Bone marrow (tissue), 2 donors: ENCODE data around the gene SLC25A17.
"Not testable (repeated sequence)": the region's sequence is repeated elsewhere in the genome, so short reads cannot be mapped to it uniquely, and the experiment has no call there.

Source experiments
- DNase-seq, 2 donors: peaks; one replicate each; lab custom pipeline; 2025; lab: John Stamatoyannopoulos, UW

Gene SLC25A17, protein sequence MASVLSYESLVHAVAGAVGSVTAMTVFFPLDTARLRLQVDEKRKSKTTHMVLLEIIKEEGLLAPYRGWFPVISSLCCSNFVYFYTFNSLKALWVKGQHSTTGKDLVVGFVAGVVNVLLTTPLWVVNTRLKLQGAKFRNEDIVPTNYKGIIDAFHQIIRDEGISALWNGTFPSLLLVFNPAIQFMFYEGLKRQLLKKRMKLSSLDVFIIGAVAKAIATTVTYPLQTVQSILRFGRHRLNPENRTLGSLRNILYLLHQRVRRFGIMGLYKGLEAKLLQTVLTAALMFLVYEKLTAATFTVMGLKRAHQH

DNA sequence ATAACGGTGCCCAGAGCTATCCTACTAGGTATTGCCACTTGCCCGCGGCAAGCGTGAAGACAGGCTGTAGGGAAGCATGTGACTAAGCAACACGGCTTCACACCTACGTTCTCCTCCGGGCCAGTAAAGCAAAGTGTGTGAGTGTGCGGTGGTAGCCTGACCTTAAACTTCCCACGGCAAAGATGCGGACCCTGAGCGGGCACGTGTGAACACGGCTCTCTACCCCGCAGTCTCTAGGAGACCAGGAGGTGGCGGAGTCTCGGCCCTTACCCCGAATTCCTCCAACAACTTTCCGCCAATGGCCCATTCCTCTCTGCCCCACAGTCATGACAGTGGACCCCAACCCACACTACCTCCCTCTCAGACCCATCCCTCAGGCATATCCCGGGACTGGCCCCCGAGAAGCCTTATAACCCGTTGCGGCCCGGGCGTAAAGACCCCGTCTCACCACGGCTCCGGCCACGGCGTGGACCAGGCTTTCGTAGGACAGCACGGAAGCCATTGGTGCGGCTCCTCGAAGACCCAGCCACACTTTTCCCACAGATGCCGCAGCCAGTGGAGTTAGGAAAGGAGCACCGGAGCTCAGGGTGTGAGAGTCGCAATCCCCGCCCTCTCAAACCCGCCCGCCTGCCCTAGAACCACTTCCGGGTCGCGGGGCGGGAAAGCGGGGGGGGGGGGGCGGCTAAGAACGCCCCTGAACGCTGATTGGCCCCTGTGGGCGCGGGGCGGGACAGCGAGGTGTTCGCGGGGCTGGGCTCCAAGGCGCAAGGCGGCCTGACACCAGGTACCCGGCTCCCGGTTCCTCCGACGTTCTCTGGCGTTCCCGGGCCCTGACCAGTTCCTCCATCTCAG is at the start of gene SLC25A17:
Gene SLC25A17 (minus strand): TSS at position 600 of the 852 bp plus-strand sequence. CDS start 98 bp downstream, at position 502.
- DNase-seq = peak; percentile 70 to 74

DNA sequence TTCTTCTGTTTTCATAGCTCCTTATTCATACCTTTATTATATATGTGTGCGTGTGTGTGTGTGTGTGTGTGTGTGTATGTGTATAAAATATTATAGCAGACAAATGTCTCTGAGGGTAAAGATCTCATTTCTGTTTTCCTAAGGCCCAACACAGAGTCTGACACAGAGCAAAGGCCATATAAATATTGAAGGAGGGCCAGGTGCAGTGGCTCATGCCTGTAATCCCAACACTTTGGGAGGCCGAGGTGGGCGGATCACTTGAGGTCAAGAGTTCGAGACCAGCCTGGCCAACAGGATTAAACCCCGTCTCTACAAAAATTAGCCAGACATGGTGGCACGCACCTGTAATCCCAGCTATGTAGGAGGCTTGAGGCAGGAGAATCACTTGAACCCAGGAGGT is 49.2 kb upstream of the SLC25A17 start:
- DNase-seq = not testable (repeated sequence)

DNA sequence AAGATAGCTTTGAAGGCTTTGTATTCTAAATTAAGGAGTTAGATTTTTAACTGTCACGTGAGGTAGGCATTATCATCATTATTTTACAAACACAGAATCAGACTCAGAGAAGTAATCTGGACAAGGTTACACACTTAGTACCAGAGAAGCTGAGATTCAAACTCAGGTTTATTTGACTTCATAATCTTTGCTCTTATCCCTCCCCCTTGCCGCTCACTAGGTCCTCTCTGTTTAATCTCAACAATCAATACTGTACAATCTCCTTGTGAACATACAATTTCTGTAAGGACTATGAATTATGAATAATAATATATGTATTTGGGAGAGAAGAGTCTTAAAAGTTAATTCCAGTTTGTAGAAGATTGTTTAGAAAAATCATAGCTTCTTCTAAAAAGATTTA is 48.0 kb upstream of the SLC25A17 start:
- no peak for DNase-seq

DNA sequence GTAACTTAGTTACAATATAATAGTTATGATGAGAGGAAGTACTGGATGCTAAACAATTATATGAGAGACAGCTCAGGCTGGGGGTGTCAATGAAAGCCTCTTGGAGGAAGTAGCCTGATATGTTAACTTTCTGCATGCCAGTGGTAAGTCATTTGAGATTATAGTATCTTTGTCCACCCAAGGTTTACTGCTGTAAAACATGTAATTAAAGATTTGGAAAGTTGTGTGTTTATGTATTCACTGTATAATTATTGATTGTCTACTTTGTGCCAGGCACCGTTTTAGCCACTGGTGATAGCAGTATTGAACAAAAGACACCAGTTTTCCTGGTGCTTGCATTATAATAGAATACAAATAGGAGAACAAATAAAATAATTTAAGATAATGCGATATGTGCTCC is 43.4 kb upstream of the SLC25A17 start:
- no peak for DNase-seq

DNA sequence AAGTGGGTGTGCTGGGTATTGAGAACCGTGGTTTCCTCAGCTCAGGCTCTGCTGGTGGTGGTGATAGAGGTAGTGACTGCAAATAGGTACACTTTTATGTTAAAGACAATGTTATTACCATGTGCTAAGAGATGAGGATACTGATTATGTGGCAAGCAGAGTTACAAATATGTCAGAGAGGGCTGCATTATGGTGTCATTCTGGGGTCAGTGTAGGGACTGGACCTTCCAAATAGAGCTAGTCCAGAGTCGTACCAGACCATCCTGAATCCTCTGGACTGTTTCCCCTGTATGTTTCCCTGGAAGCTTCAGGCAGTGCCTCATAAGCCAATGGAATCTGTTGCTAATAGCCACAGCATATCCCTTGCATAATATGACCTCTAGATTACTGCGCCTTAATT is 42.9 kb upstream of the SLC25A17 start, which contains the start of gene DNAJB7:
Gene DNAJB7 (minus strand): TSS at position 101 of the 400 bp plus-strand sequence. CDS start 119 bp downstream, outside the sequence.
- DNase-seq = no peak

DNA sequence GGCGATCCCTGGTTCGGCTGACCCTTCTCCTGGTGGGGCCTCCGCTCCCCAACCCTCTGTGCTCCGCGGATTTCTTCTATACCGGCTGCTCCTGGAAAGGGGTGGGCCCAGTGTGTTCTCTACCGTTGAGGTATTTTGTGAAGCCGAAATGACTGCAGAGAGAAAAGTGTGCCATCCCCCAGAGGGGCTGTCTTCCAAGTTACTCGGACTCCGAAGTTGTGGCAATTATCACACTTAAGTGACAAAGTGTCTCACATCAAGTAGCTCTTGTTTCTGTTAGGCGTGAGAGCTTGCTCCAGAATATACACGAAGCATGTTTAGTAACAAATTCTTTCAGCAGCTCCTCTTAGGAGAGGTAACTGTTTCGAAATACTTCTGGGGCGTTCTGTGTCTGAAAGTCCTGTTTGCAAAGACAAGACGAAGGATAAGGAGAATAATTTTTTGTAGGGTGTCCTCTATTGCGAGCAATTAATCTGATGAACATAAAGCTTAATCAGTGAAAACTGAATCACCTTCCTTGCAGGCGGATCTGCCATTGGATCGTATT is 38.2 kb upstream of the SLC25A17 start:
- DNase-seq = no peak

DNA sequence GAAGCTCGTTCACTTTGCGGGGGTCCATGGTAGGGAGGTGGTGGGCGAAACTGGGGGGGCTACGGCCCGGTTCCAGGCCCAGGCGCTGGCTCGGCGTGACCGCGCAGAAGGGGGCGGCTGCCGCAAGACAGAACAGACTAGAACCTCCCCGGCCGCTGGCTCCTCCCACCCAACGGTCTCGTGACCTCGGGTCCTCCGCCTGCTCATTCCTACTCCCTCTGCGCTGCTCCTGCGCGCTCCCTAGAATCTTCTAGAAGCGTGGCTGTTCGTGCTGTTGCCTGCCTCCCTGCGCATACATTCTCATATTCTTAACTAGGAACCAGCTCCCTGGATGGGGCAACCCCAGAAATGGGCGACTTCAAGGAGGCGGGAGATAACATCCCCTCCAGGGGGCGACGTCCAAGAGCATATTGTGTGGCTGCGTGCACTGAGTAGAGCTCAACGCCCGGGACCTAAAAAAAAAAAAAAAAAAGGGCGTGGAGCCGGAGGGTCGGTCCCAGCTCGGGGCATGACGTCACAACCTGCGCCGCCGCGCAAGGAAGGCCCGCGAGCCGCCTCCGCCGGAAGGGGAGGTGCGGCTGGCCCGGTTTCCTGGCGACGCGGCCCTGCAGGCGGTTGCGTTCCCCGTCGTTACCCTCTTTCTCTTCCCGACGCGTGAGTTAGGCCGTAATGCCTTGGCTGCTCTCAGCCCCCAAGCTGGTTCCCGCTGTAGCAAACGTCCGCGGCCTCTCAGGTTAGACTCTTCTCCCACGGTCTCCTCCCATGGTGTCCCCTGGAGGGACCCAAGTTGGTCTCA is 37.6 kb upstream of the SLC25A17 start, which contains the start of the genes ST13 and XPNPEP3:
Gene ST13 (minus strand): TSS at position 127 of the 796 bp plus-strand sequence. CDS start 99 bp downstream, at position 28.
Gene XPNPEP3 (plus strand): TSS at position 636 of the 796 bp plus-strand sequence. CDS start 34 bp downstream, at position 670.
- DNase-seq = peak; percentile 97 to 99

DNA sequence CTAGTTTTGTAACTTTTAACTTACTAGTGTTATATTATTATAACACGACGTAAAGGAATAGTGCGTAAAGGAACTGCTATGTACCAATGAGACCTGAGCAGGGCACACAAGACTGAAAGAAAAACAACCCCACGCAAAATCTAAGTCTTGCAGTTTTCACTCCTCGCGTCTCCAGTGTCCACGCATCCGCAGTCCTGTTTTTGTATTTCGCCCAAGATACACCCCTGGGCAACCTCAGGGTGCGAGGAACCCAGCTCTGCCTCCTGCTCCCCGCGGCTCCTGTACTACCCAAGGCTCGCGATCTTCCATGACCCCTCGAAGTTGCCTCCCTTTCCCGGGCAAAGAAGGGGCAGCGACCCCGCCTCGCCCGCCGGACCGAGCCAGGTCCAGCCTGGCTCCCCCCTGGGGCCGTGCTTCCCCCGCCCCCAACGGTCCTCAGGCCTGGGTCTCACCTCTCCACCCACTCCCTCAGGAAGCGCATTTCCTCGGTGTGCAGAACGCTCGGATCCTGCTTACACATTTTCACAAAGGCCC is 36.9 kb upstream of the SLC25A17 start:
- DNase-seq = peak in 1 of 2 donors; percentile 8

DNA sequence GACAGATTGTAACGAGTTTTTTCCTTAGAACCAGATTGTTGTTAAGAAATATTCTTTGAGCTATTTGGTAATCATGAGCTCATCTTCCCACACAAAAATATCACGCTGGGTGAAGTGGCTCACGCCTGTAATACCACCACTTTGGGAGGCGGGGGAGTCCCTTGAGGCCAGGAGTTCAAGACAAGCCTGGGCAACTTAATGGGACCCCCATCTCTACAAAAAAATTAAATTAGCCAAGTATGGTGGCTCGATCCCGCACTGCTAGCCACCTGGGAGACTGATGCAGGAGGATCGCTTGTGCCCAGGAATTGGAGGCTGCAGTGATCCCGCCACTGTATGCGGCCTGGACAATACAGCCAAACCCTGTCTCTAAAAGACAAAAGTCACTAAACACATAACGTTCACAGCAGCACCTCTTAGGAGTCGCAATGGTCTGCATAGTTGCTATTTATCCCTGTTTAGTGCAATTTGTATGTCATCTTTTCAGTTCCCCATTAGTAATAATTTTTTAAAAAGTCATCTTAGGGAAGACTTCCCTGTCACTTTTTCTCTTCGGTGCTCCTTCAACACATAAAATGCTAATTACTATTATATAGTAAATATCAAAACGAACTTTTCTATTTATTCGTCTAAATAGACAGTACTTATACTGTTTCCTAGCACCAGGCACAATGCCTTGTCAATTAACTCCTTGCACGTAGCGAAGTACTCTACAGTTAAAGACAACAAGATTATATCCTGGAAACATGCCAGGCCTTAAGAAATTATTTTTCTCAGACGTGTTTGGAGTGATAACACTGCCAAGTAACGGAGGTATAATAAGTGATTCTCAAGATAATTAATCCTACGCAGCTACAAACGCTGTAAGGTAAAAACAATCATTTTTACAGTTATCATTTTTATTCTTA is 36.2 kb upstream of the SLC25A17 start:
- no peak for DNase-seq

DNA sequence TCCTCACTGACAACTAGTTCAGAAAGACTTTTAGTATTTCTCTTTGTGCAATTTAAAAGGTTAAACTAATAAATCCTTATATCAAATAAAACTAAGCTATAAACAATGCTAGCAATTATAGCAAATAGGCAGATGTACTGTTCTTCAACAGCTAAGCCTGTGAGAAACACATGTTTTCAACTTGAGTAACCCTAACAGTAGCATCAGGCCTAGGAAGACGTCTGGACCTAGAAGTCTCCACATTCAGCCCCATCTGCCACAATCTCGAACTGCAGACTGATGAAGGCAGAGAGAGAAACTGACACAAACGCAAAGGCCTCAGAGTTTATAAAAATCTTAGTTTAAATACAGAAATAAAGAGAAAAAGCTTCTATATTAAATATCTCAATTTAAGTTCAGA is 34.8 kb upstream of the SLC25A17 start:
- no peak for DNase-seq

DNA sequence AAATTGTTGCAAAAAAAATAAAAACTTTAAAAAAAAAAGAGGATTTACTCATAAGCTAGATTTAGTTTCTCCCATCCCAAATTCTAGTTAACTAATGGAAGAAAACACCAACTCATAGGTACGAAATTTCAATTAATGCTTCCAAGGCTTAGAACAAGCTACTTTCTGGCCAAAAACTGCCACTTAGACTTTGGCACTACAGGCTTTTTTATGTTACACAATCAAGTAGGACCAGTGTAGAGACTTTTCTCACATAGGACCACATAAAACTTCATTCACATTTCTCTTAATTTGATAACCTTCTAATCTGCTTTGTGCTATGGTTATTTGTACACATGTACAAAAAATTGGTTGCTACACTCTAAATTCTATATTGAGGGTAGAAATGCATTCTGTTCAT is 34.2 kb upstream of the SLC25A17 start:
- no peak for DNase-seq

DNA sequence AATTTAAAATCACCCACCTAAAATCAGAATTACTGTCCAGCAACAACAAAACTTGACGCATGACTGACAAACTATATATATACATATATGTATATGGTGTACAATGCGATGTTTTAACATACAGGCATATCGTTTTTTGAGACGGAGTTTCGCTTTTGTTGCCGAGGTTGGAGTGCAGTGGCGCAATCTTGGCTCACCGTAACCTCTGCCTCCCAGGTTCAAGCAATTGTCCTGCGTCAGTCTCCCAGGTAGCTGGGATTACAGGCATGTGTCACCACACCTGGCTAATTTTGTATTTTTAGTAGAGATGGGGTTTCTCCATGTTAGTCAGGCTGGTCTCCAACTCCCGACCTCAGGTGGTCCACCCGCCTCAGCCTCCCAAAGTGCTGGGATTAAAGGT is 26.7 kb upstream of the SLC25A17 start:
- DNase-seq = not testable (repeated sequence)

DNA sequence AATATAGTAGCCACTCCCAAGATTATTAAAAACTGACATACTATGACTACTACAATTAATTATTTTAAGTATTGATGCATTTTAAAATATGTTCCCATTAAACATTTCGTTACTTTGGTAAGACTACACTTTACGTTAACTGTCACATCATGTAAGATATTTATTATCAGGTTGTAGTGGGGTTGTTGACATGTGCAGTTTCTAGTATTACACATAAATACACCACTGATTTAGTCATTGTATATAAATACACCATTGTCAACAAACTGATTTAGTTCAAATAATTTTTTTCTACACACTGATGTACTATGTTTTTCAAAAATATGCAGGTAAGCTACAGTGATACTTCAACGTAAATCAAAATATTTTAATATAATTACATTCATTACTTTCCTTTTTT is 25.8 kb upstream of the SLC25A17 start:
- DNase-seq = no peak

DNA sequence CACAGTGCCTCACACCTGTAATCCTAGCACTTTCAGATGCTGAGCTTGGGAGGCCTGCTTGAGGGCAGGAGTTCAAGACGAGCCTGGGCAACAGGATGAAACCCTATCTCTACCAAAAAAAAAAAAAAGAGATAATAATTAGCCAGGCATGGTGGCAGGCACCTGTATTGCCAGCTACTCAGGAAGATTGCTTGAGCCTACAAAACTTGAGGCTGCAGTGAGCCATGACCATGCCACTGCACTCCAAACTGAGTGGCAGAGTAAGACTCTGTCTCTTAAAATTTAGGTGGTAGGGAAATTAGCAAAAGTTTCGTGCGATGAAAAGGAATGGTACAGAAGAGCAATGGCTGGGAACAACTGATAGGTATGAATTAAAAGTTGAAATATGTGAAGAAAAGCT is 19.3 kb upstream of the SLC25A17 start:
- no peak for DNase-seq

DNA sequence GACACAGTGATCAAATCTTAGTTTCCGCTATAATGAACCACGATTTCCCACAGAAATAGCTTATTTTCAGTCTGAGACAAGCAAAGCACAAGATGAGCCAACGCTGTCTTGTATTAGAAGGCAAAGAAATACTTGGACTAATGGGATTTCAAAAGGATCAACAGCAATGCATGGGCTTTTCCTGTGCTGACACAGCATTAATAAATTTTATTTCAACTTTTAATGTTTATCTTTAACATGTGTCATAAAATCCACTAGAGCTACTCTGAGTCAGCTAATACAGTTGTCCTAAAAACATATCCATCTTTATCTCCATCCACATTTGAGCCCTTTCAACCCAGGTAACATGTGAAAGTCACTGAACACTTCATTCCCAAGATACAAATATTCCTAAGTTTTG is 15.5 kb upstream of the SLC25A17 start:
- no peak for DNase-seq

DNA sequence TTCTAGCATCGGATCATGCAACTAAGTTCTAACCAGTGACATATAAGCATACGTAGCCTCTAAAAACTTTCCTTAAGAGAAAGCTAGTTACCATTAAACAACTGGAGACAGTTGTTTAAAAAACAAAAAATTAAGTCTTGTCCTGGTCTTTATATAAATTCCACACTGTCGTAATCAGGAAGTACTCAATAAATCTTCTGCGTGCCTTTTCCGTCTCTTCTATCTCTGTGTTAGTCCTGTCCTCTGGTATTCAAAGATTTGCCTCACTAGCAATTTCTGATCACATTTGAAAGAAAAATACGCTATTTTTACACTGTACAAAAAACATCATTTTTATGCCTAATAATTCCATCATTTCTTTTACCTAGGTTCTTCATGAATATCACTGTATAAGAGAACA is 10.0 kb upstream of the SLC25A17 start:
- DNase-seq = peak in 1 of 2 donors; percentile 4

DNA sequence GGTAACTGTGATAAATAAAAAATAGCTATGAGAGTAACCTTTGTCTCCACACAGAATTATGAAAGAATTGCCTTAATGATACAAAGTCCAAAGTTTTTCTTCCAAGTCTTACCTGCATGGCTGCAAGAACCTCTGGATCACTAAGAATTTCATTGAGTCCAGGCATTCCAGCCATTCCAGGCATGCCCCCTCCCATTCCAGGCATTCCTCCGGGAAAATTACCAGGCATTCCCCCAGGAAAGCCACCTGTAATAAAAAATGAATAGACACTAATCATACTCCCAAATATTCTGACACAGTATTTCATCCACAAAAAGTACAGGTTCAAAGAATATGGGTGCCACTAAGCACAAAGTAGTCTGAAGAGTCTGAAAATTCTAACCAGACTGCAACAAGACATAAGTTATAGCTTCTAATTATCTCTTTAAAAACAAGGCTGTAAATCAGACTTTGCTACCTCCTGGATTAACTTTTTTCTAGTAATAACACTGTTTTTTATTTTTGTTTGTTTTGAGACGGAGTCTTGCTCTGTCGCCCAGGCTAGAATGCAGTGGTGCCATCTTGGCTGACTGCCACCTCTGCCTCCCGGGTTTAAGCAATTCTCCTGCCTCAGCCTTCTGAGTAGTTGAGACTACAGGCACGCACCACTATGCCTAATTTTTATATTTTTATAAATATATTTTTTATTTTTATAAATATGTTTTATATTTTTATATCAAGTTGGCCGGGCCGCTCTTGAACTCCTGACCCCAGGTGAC is 8.0 kb upstream of the SLC25A17 start:
- no peak for DNase-seq

DNA sequence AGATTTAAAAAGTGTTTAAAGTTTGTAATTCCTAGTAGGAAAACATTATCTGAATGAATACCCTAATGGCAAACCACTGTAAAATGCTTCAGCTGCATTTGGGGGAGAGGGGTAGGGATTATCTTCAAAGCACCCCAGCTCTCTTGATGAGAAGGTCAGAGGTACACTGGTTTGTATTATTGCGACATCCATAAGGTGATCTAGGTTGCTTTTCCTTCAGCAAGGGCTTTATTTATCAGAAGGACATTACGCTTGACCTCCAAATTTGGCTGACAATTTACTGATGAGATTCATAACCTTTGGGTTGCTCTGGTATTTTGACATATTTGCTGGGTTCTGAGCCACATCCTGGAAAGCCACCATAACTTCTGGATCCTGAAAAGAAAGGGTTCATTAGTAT is 7.1 kb upstream of the SLC25A17 start:
- not testable (repeated sequence) for DNase-seq

DNA sequence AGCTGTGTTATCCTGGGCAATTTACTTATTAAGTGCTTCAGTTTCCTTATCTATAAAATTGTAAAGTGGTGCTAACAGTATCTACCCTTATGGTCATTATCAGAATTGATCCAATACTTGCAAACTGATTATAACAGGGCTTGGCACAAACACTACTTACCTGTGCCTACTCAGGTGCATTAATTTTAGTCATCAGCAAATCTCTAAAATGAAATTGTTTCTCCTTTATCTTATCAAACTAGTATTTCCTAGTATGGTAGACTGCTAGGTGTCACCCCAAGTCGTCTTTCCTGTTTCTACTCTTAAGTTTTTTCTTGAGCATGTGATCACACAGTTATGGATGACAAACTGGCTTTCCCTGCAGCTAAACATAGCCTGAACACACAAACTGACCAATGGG is 4.3 kb upstream of the SLC25A17 start:
- DNase-seq = no peak
